Lower leg skin (tissue), 4 donors: Measurements from ENCODE around the gene SLC17A8. TPM values are rescaled to one million over a fixed set of nuclear protein-coding genes. Genes with fewer than 3 reads are reported as not detected.

Experiments used
- total RNA-seq, 4 donors: library from RNA; depleted of rRNA; stranded (reverse); fragments of >200 nt; gene quantifications; one replicate each; pipeline ENCODE4 v1.1.0, GENCODE V29; 2016

SLC17A8 gene
- total RNA-seq, 4 donors from 2014 or later, result not detected

Other genes starting within 250 kb of the SLC17A8 start
- gene BLTP3B, start 214.2 kb upstream of the SLC17A8 start, total RNA-seq, result 10 to 100 TPM; 20.3 to 29.1 (median 23.6) TPM
- gene ACTR6, start 156.3 kb upstream of the SLC17A8 start, total RNA-seq, result 10 to 100 TPM in 3 of 4 donors, 1 to 10 TPM in 1; 7.6 to 24.7 (median 16.7) TPM
- gene DEPDC4, start 90.0 kb upstream of the SLC17A8 start, total RNA-seq, result not detected
- 10 to 100 TPM; 36.9 to 66.7 (median 39.6) TPM for gene SCYL2, start 89.9 kb upstream of the SLC17A8 start, total RNA-seq
- gene NR1H4, start 116.8 kb downstream of the SLC17A8 start, total RNA-seq, result not detected
- gene GAS2L3, start 216.6 kb downstream of the SLC17A8 start, total RNA-seq, result 1 to 10 TPM; 2.9 to 4.7 (median 4.0) TPM